ENCODE measurements around the gene PSMA2.
A peak's percentile ranks its signal among the peaks of the same experiment; 100 is the strongest.

Gene PSMA2

DNA sequence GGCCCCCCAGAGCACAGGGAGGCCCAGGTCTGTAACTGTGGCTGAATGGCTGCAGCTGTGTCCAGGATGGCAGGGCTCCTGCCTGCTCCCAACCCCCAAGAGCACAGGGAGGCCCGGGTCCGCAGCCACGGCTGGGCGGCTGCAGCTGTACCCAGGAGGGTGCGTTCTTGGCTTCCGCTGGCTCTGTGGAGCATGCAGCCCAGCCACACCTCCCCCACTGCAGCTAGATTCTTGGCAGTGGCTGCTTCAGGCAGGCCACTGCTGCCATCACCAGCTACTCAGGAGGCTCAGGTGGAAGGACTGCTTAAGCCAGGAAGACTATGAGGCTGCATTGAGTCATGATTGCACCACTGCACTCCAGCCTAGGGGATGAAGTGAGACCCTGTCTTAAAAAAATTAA, 48.0 kb downstream of the PSMA2 start:
- TF ChIP-seq Cebpa-rat (IDR thresholded peaks at IDR 0.05) = 0 out of 2 replicates have a peak, but pooled peaks have one; percentile 28
- no peak overlapping the region for H3K4me3 ChIP-seq
- peaks cover 7% of the 10 kb centered on the region; the same call in 1 of the 2 replicates for H3K9me3 ChIP-seq
- peak overlapping the region; percentile 81 for H3K4me2 ChIP-seq
- H3K36me3 ChIP-seq = no peaks in the 10 kb centered on the region
- H4K20me1 ChIP-seq = no peaks in the 10 kb centered on the region
- H3K27ac ChIP-seq = peak overlapping the region; percentile 82
- H3K9ac ChIP-seq = 0 out of 2 replicates have a peak overlapping the region, but pooled peaks have one; percentile 43
- H3K4me1 ChIP-seq = peaks cover 67% of the 10 kb centered on the region
- H3K27me3 ChIP-seq = no peaks in the 10 kb centered on the region

DNA sequence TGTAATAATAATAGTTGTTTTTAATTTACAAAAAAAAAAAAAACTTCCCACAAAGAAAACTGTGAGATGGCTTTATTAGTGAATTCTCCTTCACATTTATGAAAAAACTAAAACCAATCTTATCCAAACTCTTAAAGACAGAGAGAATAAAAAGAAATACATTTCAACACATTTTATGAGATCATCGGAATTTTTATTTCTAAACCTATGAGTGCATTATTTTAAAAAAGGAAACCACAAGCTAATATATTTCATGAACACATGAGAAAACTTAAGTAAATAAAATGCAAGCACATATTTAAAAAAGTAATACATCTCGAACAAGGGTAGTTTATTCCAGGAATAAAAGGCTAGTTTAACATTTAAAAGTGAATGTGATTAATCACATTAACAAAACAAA, 51.6 kb downstream of the PSMA2 start:
- H3K9me3 ChIP-seq = peaks cover 7% of the 10 kb centered on the region; the same call in 1 of the 2 replicates
- H3K4me1 ChIP-seq = peaks cover 51% of the 10 kb centered on the region
- H3K4me3 ChIP-seq = no peak overlapping the region
- H3K4me2 ChIP-seq = no peak overlapping the region
- H4K20me1 ChIP-seq = no peaks in the 10 kb centered on the region
- H3K27ac ChIP-seq = no peak overlapping the region
- H3K9ac ChIP-seq = no peak overlapping the region
- TF ChIP-seq Cebpa-rat (IDR thresholded peaks at IDR 0.05) = no peak
- H3K36me3 ChIP-seq = no peaks in the 10 kb centered on the region
- no peaks in the 10 kb centered on the region for H3K27me3 ChIP-seq

DNA sequence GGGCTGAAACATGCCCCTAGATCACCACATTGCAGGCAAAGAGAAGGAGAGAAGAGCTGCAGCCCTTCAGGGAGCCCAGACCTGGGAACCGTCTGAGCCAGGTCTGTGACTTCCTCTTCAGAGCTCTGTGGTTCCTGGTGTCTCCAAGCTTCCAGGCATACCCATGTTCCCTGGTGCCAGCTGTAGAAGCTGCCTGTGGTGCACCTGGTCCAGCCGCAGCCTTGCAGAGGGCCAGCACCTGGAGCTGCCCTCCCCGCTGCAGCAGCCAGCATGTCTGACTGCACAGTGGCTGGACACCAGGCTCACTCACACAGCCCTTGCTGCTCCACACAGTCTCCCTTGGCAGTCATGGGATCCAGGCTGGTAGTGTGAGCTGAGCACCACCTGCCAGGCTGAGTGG, 53.7 kb downstream of the PSMA2 start:
- Histone ChIP-seq H3K4me2 (peak overlapping the region; percentile 54), H3K36me3 (no peaks in the 10 kb centered on the region), H3K9ac (0 out of 2 replicates have a peak overlapping the region, but pooled peaks have one; percentile 35), H3K4me1 (peaks cover 30% of the 10 kb centered on the region), H4K20me1 (no peaks in the 10 kb centered on the region), H3K27me3 (no peaks in the 10 kb centered on the region), H3K4me3 (no peak overlapping the region), H3K27ac (0 out of 2 replicates have a peak overlapping the region, but pooled peaks have one; percentile 18), H3K9me3 (peaks cover 7% of the 10 kb centered on the region; the same call in 1 of the 2 replicates)
- no peak for TF ChIP-seq Cebpa-rat (IDR thresholded peaks at IDR 0.05)

DNA sequence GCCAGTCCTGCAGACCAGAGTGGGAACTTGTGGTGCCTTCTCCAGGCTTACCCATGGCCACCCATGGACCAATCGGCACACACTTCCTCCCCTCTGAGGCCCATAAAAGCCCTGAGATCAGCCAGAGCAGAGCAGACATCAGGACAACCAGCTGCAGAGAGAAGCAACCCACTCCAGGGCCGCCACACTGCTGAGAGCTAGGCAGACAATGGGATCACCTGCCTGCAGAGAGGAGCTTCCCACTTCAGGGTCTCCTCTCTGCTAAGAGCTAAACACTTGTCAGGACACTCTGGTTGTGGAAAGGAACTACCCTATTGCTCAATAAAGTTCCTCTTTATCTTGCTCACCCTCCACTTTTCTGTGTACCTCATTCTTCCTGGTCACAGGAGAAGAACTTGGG, 54.1 kb downstream of the PSMA2 start:
- H3K4me1 ChIP-seq = peaks cover 26% of the 10 kb centered on the region
- H3K27me3 ChIP-seq = no peaks in the 10 kb centered on the region
- no peak overlapping the region for H3K9ac ChIP-seq
- H4K20me1 ChIP-seq = no peaks in the 10 kb centered on the region
- H3K4me2 ChIP-seq = peak overlapping the region; percentile 54
- H3K27ac ChIP-seq = no peak overlapping the region
- peaks cover 4% of the 10 kb centered on the region; the same call in 1 of the 2 replicates for H3K9me3 ChIP-seq
- TF ChIP-seq Cebpa-rat (IDR thresholded peaks at IDR 0.05) = no peak
- no peak overlapping the region for H3K4me3 ChIP-seq
- no peaks in the 10 kb centered on the region for H3K36me3 ChIP-seq

DNA sequence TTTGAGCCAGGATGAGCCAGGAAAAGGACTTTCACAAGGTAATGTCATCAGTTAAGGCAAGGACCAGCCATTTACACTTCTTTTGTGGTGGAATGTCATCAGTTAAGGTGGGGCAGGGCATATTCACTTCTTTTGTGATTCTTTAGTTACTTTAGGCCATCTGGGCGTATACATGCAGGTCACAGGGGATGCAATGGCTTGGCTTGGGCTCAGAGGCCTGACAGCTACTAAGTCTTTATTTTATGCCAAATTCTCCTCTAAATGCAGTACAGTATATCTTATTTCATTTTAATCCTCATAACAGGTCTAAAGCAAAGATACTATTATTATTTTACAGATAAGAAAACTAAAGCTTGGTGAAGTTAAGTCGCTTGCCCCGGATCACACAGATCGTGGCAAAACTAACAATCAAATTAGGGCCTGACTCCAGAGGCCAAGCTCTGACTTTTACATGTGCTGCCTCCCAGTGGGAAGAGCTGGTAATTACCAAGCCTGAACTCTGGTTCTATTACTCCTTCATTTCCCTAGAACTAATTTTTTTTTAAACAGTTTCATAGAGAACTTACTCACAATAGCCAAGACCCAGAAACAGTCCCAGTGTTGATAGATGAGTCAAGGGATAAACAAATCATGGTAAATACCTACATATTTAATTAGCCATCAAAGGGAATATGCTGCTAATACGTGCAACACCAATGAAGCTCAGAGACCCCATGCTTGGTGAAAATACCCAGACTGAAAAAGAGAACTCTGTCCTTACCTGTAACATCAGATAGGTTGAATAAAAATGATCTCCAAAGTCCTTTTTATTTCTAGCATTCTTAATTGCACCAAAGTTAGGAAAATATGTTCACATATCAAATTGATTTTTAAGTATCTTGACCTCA, 55.5 kb downstream of the PSMA2 start:
- no peak for TF ChIP-seq Cebpa-rat (IDR thresholded peaks at IDR 0.05)
- Histone ChIP-seq H3K9ac (no peak overlapping the region), H3K27me3 (no peaks in the 10 kb centered on the region), H3K27ac (no peak overlapping the region), H3K4me1 (peaks cover 11% of the 10 kb centered on the region), H3K36me3 (no peaks in the 10 kb centered on the region), H4K20me1 (no peaks in the 10 kb centered on the region), H3K4me3 (no peak overlapping the region), H3K4me2 (no peak overlapping the region), H3K9me3 (no peaks in the 10 kb centered on the region)

DNA sequence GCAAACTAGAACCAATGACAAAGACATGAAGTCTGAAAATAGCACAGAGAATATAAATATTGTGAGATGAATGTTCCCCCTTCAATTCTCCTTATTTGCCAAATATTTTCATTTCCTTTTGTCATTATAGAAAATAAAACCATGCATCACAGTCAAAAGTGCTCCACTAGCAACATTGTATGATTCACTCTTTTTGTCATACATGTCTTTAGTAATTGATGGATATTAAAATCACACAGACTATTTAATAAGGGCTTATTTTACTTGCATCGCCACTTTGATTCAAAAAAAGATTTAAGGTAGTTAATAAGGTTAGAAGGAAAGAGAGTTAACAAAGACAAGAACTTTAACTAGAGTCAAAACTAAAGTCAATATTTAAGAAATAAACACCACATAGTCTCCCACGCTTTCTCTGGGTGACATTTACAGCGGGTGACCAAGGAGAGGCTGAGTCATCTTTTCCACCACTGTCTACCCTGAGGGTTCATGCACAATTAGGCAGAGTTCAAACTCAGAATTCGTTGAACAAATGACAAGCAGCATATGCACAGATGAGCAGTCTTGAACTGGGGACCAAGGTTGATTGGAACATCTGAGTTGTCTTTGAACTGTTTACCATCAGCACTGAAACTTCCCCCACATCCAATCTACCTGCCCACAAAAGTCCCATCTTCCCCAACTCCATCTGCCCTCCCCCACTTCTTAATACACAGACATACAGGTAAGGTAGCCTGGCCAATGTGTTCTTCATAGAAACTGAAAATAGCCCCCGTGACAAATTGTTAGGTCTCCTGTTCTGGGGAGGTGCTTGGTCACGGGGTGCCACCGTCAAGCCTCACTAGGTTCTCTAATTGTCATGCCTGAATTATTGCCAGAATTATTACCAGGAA, 62.6 kb downstream of the PSMA2 start:
- H3K27ac ChIP-seq = no peak overlapping the region
- no peak for TF ChIP-seq Cebpa-rat (IDR thresholded peaks at IDR 0.05)
- no peak overlapping the region for H3K9ac ChIP-seq
- H4K20me1 ChIP-seq = no peaks in the 10 kb centered on the region
- no peak overlapping the region for H3K4me2 ChIP-seq
- H3K9me3 ChIP-seq = peaks cover 17% of the 10 kb centered on the region
- H3K27me3 ChIP-seq = no peaks in the 10 kb centered on the region
- no peak overlapping the region for H3K4me3 ChIP-seq
- H3K36me3 ChIP-seq = no peaks in the 10 kb centered on the region
- H3K4me1 ChIP-seq = no peaks in the 10 kb centered on the region

DNA sequence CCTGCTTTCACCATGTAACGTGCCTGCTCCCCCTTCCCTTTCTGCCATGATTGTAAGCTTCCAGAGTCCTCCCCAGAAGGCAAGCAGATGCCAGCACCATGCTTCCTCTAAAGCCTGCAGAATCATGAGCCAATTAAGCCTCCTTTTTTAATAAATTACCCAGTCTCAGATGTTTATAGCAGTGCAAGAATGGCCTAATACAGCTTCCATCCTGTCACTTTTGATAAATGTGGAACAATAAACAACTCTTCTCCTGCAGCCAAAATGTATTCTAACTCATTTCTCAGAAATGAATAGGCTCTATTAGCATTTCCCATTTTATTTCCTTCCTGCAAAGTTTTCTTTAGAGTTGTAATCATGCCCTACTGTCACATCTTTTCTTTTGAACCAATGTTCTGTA, 63.5 kb downstream of the PSMA2 start:
- Histone ChIP-seq H3K27me3 (no peaks in the 10 kb centered on the region), H3K27ac (no peak overlapping the region), H3K36me3 (no peaks in the 10 kb centered on the region), H4K20me1 (no peaks in the 10 kb centered on the region), H3K9me3 (peaks cover 18% of the 10 kb centered on the region), H3K4me2 (no peak overlapping the region), H3K4me1 (no peaks in the 10 kb centered on the region), H3K4me3 (no peak overlapping the region), H3K9ac (no peak overlapping the region)
- no peak for TF ChIP-seq Cebpa-rat (IDR thresholded peaks at IDR 0.05)
